ENCODE results near the gene BMAL2.

The BMAL2 gene

DNA sequence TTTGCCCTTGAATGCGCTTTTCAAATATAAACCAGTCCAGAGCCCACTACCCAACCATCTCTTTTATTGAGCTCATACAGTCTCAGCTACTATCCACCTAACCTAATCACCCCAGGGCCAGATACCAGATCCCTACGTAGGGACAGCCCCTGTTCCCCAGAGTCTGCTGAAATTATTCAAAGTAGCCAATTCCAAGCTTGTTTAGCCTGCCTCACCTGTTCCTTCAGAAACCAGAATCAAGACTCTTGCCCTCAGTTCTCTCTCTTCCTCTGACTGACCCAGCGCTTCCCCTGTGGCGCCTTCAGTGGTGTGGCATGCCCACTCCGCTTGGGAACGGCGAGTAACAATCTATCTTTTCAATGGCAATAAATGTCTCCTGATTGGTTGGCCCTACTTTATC, 18.8 kb downstream of the BMAL2 start:
- Histone ChIP-seq H3K9me3 (replicated peaks; ENCODE audit: insufficient read depth, low read length) (no peaks in the 10 kb centered on the region), H3F3A (ENCODE audit: insufficient read depth, low read length) (no peaks in the 10 kb centered on the region), H3K9me2 (replicated peaks; ENCODE audit: insufficient read depth, low read length) (no peaks in the 10 kb centered on the region), H4K20me1 (ENCODE audit: insufficient read depth, low read length) (no peaks in the 10 kb centered on the region), H3K4me2 (ENCODE audit: low read depth, low read length) (no peak overlapping the region), H3K9ac (ENCODE audit: low read length) (no peak overlapping the region), H3K79me2 (ENCODE audit: low read length) (peaks cover 36% of the 10 kb centered on the region), H3K36me3 (replicated peaks; ENCODE audit: insufficient read depth, low read length) (no peaks in the 10 kb centered on the region), H3K4me1 (ENCODE audit: low read length) (no peaks in the 10 kb centered on the region), H3K27ac (ENCODE audit: low read length) (no peak overlapping the region), H3K4me3 (ENCODE audit: low read length) (no peak overlapping the region), H2AFZ (ENCODE audit: low read length) (no peak overlapping the region), H3K27me3 (replicated peaks; ENCODE audit: insufficient read depth, low read length) (no peaks in the 10 kb centered on the region)
- TF ChIP-seq EZH2 (optimal IDR thresholded peaks at IDR 0.05; ENCODE audit: low read depth, low read length) (no peak), EZH2phosphoT487 (IDR thresholded peaks at IDR 0.05; ENCODE audit: low read length) (no peak)
- TF ChIP-seq, protein P1, sequence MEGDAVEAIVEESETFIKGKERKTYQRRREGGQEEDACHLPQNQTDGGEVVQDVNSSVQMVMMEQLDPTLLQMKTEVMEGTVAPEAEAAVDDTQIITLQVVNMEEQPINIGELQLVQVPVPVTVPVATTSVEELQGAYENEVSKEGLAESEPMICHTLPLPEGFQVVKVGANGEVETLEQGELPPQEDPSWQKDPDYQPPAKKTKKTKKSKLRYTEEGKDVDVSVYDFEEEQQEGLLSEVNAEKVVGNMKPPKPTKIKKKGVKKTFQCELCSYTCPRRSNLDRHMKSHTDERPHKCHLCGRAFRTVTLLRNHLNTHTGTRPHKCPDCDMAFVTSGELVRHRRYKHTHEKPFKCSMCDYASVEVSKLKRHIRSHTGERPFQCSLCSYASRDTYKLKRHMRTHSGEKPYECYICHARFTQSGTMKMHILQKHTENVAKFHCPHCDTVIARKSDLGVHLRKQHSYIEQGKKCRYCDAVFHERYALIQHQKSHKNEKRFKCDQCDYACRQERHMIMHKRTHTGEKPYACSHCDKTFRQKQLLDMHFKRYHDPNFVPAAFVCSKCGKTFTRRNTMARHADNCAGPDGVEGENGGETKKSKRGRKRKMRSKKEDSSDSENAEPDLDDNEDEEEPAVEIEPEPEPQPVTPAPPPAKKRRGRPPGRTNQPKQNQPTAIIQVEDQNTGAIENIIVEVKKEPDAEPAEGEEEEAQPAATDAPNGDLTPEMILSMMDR (IDR thresholded peaks at IDR 0.05; ENCODE audit: low read length), result no peak
- DNase-seq, result no peak

DNA sequence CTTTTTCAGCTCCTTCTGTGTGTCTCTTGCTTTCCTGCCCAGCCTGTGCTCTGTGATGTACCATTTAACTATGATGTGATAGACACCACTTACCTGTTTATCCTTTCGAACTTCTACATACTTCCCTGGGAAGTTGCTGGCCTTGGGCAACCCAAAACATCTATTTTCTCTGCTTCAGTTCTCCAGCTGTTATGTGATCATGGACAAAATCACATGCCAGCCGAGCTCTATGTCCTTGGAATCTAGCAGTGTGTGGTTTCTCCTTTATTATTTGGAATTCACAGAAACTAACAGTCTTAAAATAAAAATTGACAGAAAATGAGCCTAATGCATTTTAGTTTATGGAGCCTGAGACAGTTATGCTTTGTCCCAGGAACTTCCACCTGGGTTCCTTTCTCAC, 22.9 kb downstream of the BMAL2 start:
- H3K4me1 ChIP-seq (ENCODE audit: low read length), result no peaks in the 10 kb centered on the region
- H3F3A ChIP-seq (ENCODE audit: insufficient read depth, low read length), result no peaks in the 10 kb centered on the region
- no peak for DNase-seq
- no peak overlapping the region for H2AFZ ChIP-seq (ENCODE audit: low read length)
- H3K9me2 ChIP-seq (replicated peaks; ENCODE audit: insufficient read depth, low read length), result no peaks in the 10 kb centered on the region
- no peak overlapping the region for H3K27ac ChIP-seq (ENCODE audit: low read length)
- no peaks in the 10 kb centered on the region for H3K36me3 ChIP-seq (replicated peaks; ENCODE audit: insufficient read depth, low read length)
- no peaks in the 10 kb centered on the region for H3K9me3 ChIP-seq (replicated peaks; ENCODE audit: insufficient read depth, low read length)
- no peak overlapping the region for H3K9ac ChIP-seq (ENCODE audit: low read length)
- H3K4me3 ChIP-seq (ENCODE audit: low read length), result no peak overlapping the region
- H3K27me3 ChIP-seq (replicated peaks; ENCODE audit: insufficient read depth, low read length), result no peaks in the 10 kb centered on the region
- no peak overlapping the region for H3K4me2 ChIP-seq (ENCODE audit: low read depth, low read length)
- H4K20me1 ChIP-seq (ENCODE audit: insufficient read depth, low read length), result no peaks in the 10 kb centered on the region
- TF ChIP-seq EZH2 (optimal IDR thresholded peaks at IDR 0.05; ENCODE audit: low read depth, low read length) (no peak), EZH2phosphoT487 (IDR thresholded peaks at IDR 0.05; ENCODE audit: low read length) (no peak)
- TF ChIP-seq, protein P1 (IDR thresholded peaks at IDR 0.05; ENCODE audit: low read length), result no peak
- H3K79me2 ChIP-seq (ENCODE audit: low read length), result no peaks in the 10 kb centered on the region

DNA sequence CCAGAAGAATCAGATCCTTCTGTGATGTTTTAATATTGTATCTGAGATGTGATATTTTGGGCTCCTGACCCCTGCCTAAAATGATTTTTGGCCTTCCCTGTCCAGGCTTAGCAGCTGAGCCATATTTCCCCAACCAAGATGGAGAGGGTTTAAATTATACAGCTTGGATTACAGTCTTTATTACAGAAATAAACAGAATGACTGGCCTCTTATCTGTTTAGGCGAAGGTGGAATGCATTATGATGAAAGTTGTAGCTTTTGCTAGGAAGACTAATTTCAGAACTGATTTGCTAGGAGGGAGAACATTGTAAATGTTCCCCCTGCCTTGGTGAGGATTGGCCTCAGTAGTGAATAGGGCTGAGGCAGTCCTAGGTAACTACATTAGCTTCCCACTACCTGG, 23.3 kb downstream of the BMAL2 start:
- Histone ChIP-seq H3K4me3 (ENCODE audit: low read length) (no peak overlapping the region), H3K36me3 (replicated peaks; ENCODE audit: insufficient read depth, low read length) (no peaks in the 10 kb centered on the region), H3K4me1 (ENCODE audit: low read length) (no peaks in the 10 kb centered on the region), H3F3A (ENCODE audit: insufficient read depth, low read length) (no peaks in the 10 kb centered on the region), H3K4me2 (ENCODE audit: low read depth, low read length) (no peak overlapping the region), H3K9me2 (replicated peaks; ENCODE audit: insufficient read depth, low read length) (no peaks in the 10 kb centered on the region), H2AFZ (ENCODE audit: low read length) (no peak overlapping the region), H3K27me3 (replicated peaks; ENCODE audit: insufficient read depth, low read length) (no peaks in the 10 kb centered on the region), H3K9ac (ENCODE audit: low read length) (no peak overlapping the region), H4K20me1 (ENCODE audit: insufficient read depth, low read length) (no peaks in the 10 kb centered on the region), H3K9me3 (replicated peaks; ENCODE audit: insufficient read depth, low read length) (no peaks in the 10 kb centered on the region), H3K79me2 (ENCODE audit: low read length) (no peaks in the 10 kb centered on the region), H3K27ac (ENCODE audit: low read length) (no peak overlapping the region)
- TF ChIP-seq EZH2 (optimal IDR thresholded peaks at IDR 0.05; ENCODE audit: low read depth, low read length) (no peak), EZH2phosphoT487 (IDR thresholded peaks at IDR 0.05; ENCODE audit: low read length) (no peak)
- TF ChIP-seq, protein P1 (IDR thresholded peaks at IDR 0.05; ENCODE audit: low read length), result no peak
- no peak for DNase-seq

Measured in MM.1S (cell line).